ENCODE results near the gene CFAP299.

Gene CFAP299

DNA sequence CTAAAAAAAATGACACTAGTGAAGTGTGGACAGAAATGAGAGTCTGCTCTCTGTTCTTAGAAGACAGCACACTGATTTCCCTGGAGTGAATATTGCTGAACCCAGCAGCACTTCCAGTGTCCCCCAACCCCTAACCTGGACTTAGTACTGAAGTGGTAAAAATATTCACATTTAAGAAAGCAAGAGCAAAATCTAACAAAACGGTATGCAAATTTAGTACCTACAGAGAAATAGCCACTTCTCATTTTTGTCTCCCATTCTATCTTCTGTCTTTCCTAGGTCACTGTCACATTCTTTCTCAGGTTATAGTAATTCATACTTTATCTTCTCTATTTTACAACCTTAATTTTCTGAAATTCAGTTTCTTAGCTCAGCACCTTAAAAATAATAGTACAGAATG is 274.7 kb downstream of the CFAP299 start:
- no peak overlapping the region for H3K4me3 ChIP-seq (ENCODE audit: control insufficient read depth, low read depth, low read length)
- TF ChIP-seq, protein P1, sequence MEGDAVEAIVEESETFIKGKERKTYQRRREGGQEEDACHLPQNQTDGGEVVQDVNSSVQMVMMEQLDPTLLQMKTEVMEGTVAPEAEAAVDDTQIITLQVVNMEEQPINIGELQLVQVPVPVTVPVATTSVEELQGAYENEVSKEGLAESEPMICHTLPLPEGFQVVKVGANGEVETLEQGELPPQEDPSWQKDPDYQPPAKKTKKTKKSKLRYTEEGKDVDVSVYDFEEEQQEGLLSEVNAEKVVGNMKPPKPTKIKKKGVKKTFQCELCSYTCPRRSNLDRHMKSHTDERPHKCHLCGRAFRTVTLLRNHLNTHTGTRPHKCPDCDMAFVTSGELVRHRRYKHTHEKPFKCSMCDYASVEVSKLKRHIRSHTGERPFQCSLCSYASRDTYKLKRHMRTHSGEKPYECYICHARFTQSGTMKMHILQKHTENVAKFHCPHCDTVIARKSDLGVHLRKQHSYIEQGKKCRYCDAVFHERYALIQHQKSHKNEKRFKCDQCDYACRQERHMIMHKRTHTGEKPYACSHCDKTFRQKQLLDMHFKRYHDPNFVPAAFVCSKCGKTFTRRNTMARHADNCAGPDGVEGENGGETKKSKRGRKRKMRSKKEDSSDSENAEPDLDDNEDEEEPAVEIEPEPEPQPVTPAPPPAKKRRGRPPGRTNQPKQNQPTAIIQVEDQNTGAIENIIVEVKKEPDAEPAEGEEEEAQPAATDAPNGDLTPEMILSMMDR (IDR thresholded peaks at IDR 0.05; ENCODE audit: control insufficient read depth, insufficient read depth, low read depth, low read length, missing control alignments) = no peak
- no peak for DNase-seq (ENCODE audit: low read depth)

DNA sequence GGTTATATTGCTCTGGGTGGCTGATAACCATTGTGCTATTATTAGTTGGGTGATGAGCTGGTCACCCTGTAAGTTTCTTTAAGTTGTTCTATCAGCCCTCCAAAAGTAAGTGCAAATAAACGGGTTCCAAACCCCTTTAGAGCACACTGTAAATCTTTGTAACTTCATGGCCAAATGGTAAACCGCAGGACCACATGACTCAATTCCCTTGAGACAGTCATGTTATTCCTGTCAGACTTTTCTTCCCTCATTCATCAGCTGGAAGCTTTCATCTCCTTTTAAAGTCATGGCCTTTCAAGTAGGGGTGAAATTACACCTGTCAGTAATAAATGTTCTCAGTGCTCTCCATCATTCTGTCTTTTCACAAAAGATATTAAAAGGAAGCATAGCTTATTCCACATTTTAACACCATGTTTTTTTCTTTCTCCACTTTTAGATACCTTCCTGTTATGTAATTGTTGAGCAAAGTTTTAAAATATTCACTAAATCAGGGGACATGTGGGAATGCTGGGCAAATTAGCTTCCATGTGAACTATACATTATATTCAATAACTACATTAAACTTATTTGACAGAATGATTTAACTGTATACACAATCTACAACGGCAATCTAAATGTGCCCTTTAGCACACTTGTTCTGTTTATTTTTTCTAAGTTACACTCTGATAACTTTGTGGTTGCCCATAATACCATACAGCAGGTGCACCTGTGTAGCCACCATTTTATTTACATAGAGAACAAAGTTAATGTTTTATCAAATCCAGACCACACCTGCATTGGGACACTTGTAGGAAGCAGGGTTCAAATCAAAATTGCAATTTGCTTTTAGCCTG is 275.5 kb downstream of the CFAP299 start:
- H3K4me3 ChIP-seq (ENCODE audit: control insufficient read depth, low read depth, low read length) = no peak overlapping the region
- TF ChIP-seq, protein P1 (IDR thresholded peaks at IDR 0.05; ENCODE audit: control insufficient read depth, insufficient read depth, low read depth, low read length, missing control alignments) = no peak
- peak; percentile 14 for DNase-seq (ENCODE audit: low read depth)

DNA sequence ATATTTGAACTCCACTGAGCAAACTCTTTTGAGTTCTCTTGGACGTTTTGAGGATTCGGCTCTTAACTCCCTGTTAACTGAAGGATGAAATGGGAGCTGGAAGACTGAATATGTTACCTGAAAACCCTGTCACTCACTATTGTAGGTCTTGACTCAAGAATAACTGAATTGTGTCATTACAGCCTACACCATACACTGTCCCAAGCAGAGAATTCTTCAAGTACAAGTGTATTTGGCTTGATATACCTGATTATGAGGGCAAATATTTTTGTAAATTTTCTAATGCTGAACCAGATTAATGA is 276.1 kb downstream of the CFAP299 start:
- H3K4me3 ChIP-seq (ENCODE audit: control insufficient read depth, low read depth, low read length) = no peak overlapping the region
- DNase-seq (ENCODE audit: low read depth) = no peak
- TF ChIP-seq, protein P1 (IDR thresholded peaks at IDR 0.05; ENCODE audit: control insufficient read depth, insufficient read depth, low read depth, low read length, missing control alignments) = no peak

DNA sequence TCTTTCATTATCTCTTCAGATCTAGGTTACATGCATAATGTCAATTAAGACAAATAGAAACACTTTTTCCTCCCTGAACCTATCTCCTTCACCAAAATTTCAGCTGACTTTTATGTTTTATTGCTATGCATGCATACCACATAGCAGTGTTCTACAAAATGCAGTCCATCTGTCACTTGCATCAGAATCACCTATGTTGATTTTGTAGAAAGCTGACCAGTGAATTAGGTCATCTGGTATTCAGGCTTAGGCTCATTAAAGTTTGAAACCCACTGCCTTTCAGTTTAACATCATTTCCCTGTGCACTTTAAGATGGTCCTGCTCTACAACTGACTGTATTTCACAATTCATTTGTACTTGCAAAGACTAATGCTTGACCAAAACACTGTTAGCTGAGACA is 277.9 kb downstream of the CFAP299 start:
- TF ChIP-seq, protein P1 (IDR thresholded peaks at IDR 0.05; ENCODE audit: control insufficient read depth, insufficient read depth, low read depth, low read length, missing control alignments) = no peak

DNA sequence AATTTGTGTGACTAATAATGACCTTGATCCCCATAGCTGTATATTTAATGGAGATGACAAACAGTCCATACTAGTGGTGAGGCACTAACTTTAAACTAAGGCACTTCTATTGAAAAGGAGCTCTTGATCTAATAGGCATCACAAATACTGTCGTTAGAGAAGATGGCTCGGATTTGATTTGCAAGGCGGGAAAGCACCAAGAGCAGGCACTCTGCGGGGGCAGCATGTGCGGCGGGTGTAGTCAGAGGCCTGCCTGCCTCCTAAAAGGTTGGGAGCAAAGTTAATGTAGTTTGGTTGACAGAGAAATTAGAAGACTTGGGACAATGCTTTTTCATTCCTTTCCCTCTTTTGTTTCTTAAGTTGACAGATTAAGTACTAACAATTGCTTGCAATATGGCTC is 278.8 kb downstream of the CFAP299 start:
- DNase-seq (ENCODE audit: low read depth) = no peak
- no peak overlapping the region for H3K4me3 ChIP-seq (ENCODE audit: control insufficient read depth, low read depth, low read length)
- TF ChIP-seq, protein P1 (IDR thresholded peaks at IDR 0.05; ENCODE audit: control insufficient read depth, insufficient read depth, low read depth, low read length, missing control alignments) = no peak

More for the DNA sequence above, 277.9 kb downstream of the CFAP299 start:
- H3K4me3 ChIP-seq (ENCODE audit: control insufficient read depth, low read depth, low read length) = no peak overlapping the region
- no peak for DNase-seq (ENCODE audit: low read depth)

DNA sequence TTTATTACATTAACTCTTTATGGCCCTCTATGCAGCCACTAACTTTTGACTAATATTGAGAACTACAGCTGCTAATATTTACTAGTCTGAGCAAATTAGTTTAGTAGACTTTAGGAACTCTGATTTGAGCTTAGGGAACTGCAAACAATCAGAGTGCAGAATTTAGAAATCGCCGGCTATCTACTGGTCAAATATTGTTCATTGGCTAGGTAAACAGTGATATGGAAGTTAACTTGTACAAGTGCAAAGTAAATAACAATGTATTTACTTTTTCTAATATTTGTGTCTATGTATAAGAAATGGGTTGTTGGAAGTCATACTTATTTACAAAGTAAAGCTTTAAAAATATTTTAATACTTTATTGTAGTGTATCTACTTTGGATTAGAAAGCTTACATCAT is 279.6 kb downstream of the CFAP299 start:
- no peak overlapping the region for H3K4me3 ChIP-seq (ENCODE audit: control insufficient read depth, low read depth, low read length)
- TF ChIP-seq, protein P1 (IDR thresholded peaks at IDR 0.05; ENCODE audit: control insufficient read depth, insufficient read depth, low read depth, low read length, missing control alignments) = no peak
- DNase-seq (ENCODE audit: low read depth) = no peak
